Common myeloid progenitor, CD34-positive (primary cell): ENCODE data around the gene RNF150.

ENCODE experiments used
- CTCF ChIA-PET: fragments of 350-600 bp; sonication (Branson Sonifier 250); formaldehyde crosslinking; loops from one replicate; lab custom pipeline; 2021; ENCODE audit warnings: antibody characterized with exemption; lab: Charles Lee
- POLR2A ChIA-PET: fragments of 350-600 bp; sonication (Branson Sonifier 250); formaldehyde crosslinking; loops from one replicate; lab custom pipeline; 2021; ENCODE audit warnings: antibody characterized with exemption; lab: Charles Lee
- DNase-seq, 3 donors: peaks; one replicate each; pipeline versions ENCODE4 v3.0.0 to v3.0.0-alpha.2; 2013
- H3K27ac ChIP-seq, 2 experiments: 1 replicate in 1 of 2; 2 replicates in 1 of 2; pipeline ENCODE4 v1.7.0; 2013; ENCODE audit warnings: inconsistent platforms in 2 of 2, low read length in 2 of 2, mild to moderate bottlenecking in 2 of 2, low read depth in 1 of 2, moderate library complexity in 1 of 2; ENCODE audit not compliant: severe bottlenecking in 2 of 2, insufficient read depth in 1 of 2, poor library complexity in 1 of 2
- H3K27me3 ChIP-seq, 5 experiments: replicated peaks in 2 of 5; 1 replicate in 3 of 5; 2 replicates in 2 of 5; pipeline versions ENCODE4 v1.6.1 to v1.7.0; 2013; ENCODE audit warnings: low read length in 4 of 5, mild to moderate bottlenecking in 2 of 5, moderate library complexity in 2 of 5, inconsistent platforms in 1 of 5; ENCODE audit not compliant: insufficient read depth in 5 of 5, control insufficient read depth in 4 of 5
- H3K36me3 ChIP-seq, 4 experiments: 1 replicate in 2 of 4; 2 replicates in 2 of 4; pipeline versions ENCODE4 v1.6.1 to v1.7.0; 2013; ENCODE audit warnings: low read length in 3 of 4, control low read depth in 1 of 4, mild to moderate bottlenecking in 1 of 4; ENCODE audit not compliant: control insufficient read depth in 4 of 4, insufficient read depth in 4 of 4
- H3K4me1 ChIP-seq, 4 experiments: 1 replicate in 3 of 4; 2 replicates in 1 of 4; pipeline versions ENCODE4 v1.6.1 to v1.7.1; 2013; ENCODE audit warnings: low read length in 3 of 4, mild to moderate bottlenecking in 3 of 4, control low read depth in 1 of 4, inconsistent platforms in 1 of 4, moderate library complexity in 1 of 4; ENCODE audit not compliant: control insufficient read depth in 4 of 4, insufficient read depth in 4 of 4; ENCODE audit errors: control extremely low read depth in 1 of 4
- H3K4me3 ChIP-seq, 7 experiments: 1 replicate in 4 of 7; 2 replicates in 3 of 7; pipeline versions ENCODE4 v1.5.1 to v1.7.0; 2013; ENCODE audit warnings: mild to moderate bottlenecking in 7 of 7, low read length in 6 of 7, moderate library complexity in 6 of 7, inconsistent platforms in 2 of 7, low read depth in 2 of 7, control low read depth in 1 of 7; ENCODE audit not compliant: insufficient read depth in 4 of 7, control insufficient read depth in 1 of 7; ENCODE audit errors: extremely low read depth in 1 of 7
- H3K9me3 ChIP-seq, 5 experiments: 1 replicate in 4 of 5; 2 replicates in 1 of 5; pipeline versions ENCODE4 v1.6.1 to v1.7.1; 2013; ENCODE audit warnings: low read length in 4 of 5, mild to moderate bottlenecking in 2 of 5, inconsistent platforms in 1 of 5, low read depth in 1 of 5, moderate library complexity in 1 of 5; ENCODE audit not compliant: control insufficient read depth in 4 of 5, insufficient read depth in 2 of 5; ENCODE audit errors: control extremely low read depth in 1 of 5
- WGBS: methylation state at CpG from one replicate; pipeline ENCODE4 v1.1.5; 2013; ENCODE audit not compliant: insufficient coverage; 5-methylcytosine and 5-hydroxymethylcytosine counted together

RNF150 gene

GRCh38 chr4:141006242-141006802, 126.9 kb downstream of the RNF150 start:
- POLR2A ChIA-PET = no interaction called here
- DNase-seq = no peak
- H3K27me3 ChIP-seq = no peaks in the 10 kb centered on the region
- no peak overlapping the region for H3K4me3 ChIP-seq
- peaks cover 0 to 4% (median 0%) of the 10 kb centered on the region in 5 experiments for H3K9me3 ChIP-seq
- WGBS = no CpG with 5 or more reads among the region's 4 CpGs
- H3K4me1 ChIP-seq = no peaks in the 10 kb centered on the region
- CTCF ChIA-PET = no interaction called here
- H3K27ac ChIP-seq = no peak overlapping the region
- no peaks in the 10 kb centered on the region for H3K36me3 ChIP-seq

GRCh38 chr4:141004823-141005222, 128.4 kb downstream of the RNF150 start:
- Histone ChIP-seq H3K36me3 (no peaks in the 10 kb centered on the region), H3K27ac (no peak overlapping the region), H3K27me3 (no peaks in the 10 kb centered on the region), H3K4me1 (no peaks in the 10 kb centered on the region), H3K4me3 (no peak overlapping the region), H3K9me3 (peaks cover 0 to 4% (median 0%) of the 10 kb centered on the region in 5 experiments)
- 59% methylated on average over 2 of the region's 2 CpGs for WGBS
- ChIA-PET POLR2A (no interaction called here), CTCF (no interaction called here)
- no peak for DNase-seq

GRCh38 chr4:141003193-141003592, 130.1 kb downstream of the RNF150 start:
- H3K27me3 ChIP-seq = no peaks in the 10 kb centered on the region
- H3K9me3 ChIP-seq = no peaks in the 10 kb centered on the region
- ChIA-PET POLR2A (no interaction called here), CTCF (no interaction called here)
- no peaks in the 10 kb centered on the region for H3K4me1 ChIP-seq
- no peak overlapping the region for H3K27ac ChIP-seq
- no peak for DNase-seq
- no peak overlapping the region for H3K4me3 ChIP-seq
- no CpG with 5 or more reads among the region's 4 CpGs for WGBS
- no peaks in the 10 kb centered on the region for H3K36me3 ChIP-seq

GRCh38 chr4:141002323-141002805, 130.9 kb downstream of the RNF150 start:
- Histone ChIP-seq H3K4me1 (no peaks in the 10 kb centered on the region), H3K27me3 (no peaks in the 10 kb centered on the region), H3K9me3 (no peaks in the 10 kb centered on the region), H3K27ac (no peak overlapping the region), H3K36me3 (no peaks in the 10 kb centered on the region), H3K4me3 (no peak overlapping the region)
- 88% methylated on average over 3 of the region's 4 CpGs for WGBS
- peak in 1 of 3 donors; percentile 44 for DNase-seq
- ChIA-PET CTCF (no interaction called here), POLR2A (interaction anchor here (0.6 kb wide), 1 partner anchor 9 kb away, joined by 3 read pairs; no protein-coding TSS in a partner anchor)

- Histone ChIP-seq H3K4me1 (no peaks in the 10 kb centered on the region), H3K27me3 (no peaks in the 10 kb centered on the region), H3K27ac (no peak overlapping the region), H3K9me3 (no peaks in the 10 kb centered on the region), H3K36me3 (peaks cover 0 to 3% (median 0%) of the 10 kb centered on the region in 4 experiments), H3K4me3 (no peak overlapping the region)
- POLR2A ChIA-PET = no interaction called here
- CTCF ChIA-PET = interaction anchor here (0.8 kb wide), 2 partner anchors 11 to 136 kb away, joined by 3 read pairs; partner anchors contain the start of gene RNF150
- DNase-seq = peak in 2 of 3 donors; percentile 9 to 12
Observed at GRCh38 chr4:140996766-140997165, 136.5 kb downstream of the RNF150 start.

GRCh38 chr4:140995058-140995457, 138.2 kb downstream of the RNF150 start:
- H3K9me3 ChIP-seq = no peaks in the 10 kb centered on the region
- peaks cover 0 to 3% (median 0%) of the 10 kb centered on the region in 4 experiments for H3K36me3 ChIP-seq
- ChIA-PET CTCF (no interaction called here), POLR2A (interaction anchor here (0.9 kb wide), 1 partner anchor 11 kb away, joined by 3 read pairs; no protein-coding TSS in a partner anchor)
- DNase-seq = no peak
- no peak overlapping the region for H3K27ac ChIP-seq
- H3K4me3 ChIP-seq = no peak overlapping the region
- WGBS = no CpG with 5 or more reads among the region's 1 CpG
- no peaks in the 10 kb centered on the region for H3K27me3 ChIP-seq
- H3K4me1 ChIP-seq = no peaks in the 10 kb centered on the region

- Histone ChIP-seq H3K36me3 (peaks cover 0 to 3% (median 0%) of the 10 kb centered on the region in 4 experiments), H3K27me3 (no peaks in the 10 kb centered on the region), H3K9me3 (no peaks in the 10 kb centered on the region), H3K27ac (no peak overlapping the region), H3K4me3 (no peak overlapping the region), H3K4me1 (no peaks in the 10 kb centered on the region)
- POLR2A ChIA-PET = interaction anchor here (0.7 kb wide), 1 partner anchor 8 kb away, joined by 3 read pairs; no protein-coding TSS in a partner anchor
- WGBS = 100% methylated on average over 1 of the region's 1 CpG
- no peak for DNase-seq
- CTCF ChIA-PET = no interaction called here
Observed at GRCh38 chr4:140994015-140994414, 139.3 kb downstream of the RNF150 start.
